B cell (primary cell): Measurements from ENCODE around the gene MAG. TPM values are rescaled to one million over a fixed set of nuclear protein-coding genes. Genes with fewer than 3 reads are reported as not detected.

ENCODE experiments used
- ATAC-seq: fragments of 200-7000 bp; cut with Tn5 transposase; one replicate; pipeline ENCODE4 v1.10.0; 2021; ENCODE audit warnings: low read depth, mild to moderate bottlenecking, moderate number of reproducible peaks, moderate library complexity
- CTCF ChIA-PET: fragments of 350-600 bp; sonication (Branson Sonifier 250); formaldehyde crosslinking; loops from one replicate; lab custom pipeline; 2021; ENCODE audit warnings: antibody characterized with exemption, inconsistent platforms; lab: Charles Lee
- POLR2A ChIA-PET: fragments of 350-600 bp; sonication (Branson Sonifier 250); formaldehyde crosslinking; loops from one replicate; lab custom pipeline; 2021; ENCODE audit warnings: antibody characterized with exemption; lab: Charles Lee
- DNase-seq: peaks from one replicate; pipeline ENCODE4 v3.0.0; 2013
- H2AFZ ChIP-seq: 2 replicates; pipeline ENCODE4 v1.6.1; 2012; ENCODE audit warnings: mild to moderate bottlenecking, low read depth, low read length; ENCODE audit not compliant: insufficient read depth, poor library complexity, severe bottlenecking
- H3K27ac ChIP-seq, 2 donors: 1 replicate in 1 of 2; 2 replicates in 1 of 2; pipeline ENCODE4 v1.5.1; 2012 to 2013; ENCODE audit warnings: low read length in 2 of 2, mild to moderate bottlenecking in 2 of 2, moderate library complexity in 1 of 2
- H3K27me3 ChIP-seq, 4 experiments: fragments of 200-600 bp in 1 of 4; sonication (generic) in 1 of 4; replicated peaks in 1 of 4; 1 replicate in 2 of 4; 2 replicates in 2 of 4; pipeline versions ENCODE4 v1.6.1 to v1.7.0; 2013 to 2016; ENCODE audit warnings: low read length in 3 of 4, mild to moderate bottlenecking in 2 of 4, mixed read lengths in 1 of 4, moderate library complexity in 1 of 4; ENCODE audit not compliant: insufficient read depth in 4 of 4, control insufficient read depth in 3 of 4; ENCODE audit errors: control extremely low read depth in 1 of 4
- H3K36me3 ChIP-seq, 2 experiments: replicated peaks in 1 of 2; 1 replicate in 1 of 2; 2 replicates in 1 of 2; pipeline versions ENCODE4 v1.6.1 to v1.7.1; 2013; ENCODE audit warnings: low read length in 1 of 2; ENCODE audit not compliant: insufficient read depth in 2 of 2, control insufficient read depth in 1 of 2; ENCODE audit errors: control extremely low read depth in 1 of 2, extremely low read depth in 1 of 2
- H3K4me1 ChIP-seq, 2 donors: fragments of 200-600 bp in 1 of 2; sonication (generic) in 1 of 2; 1 replicate in 1 of 2; 2 replicates in 1 of 2; pipeline versions ENCODE4 v1.5.1 to v1.6.1; 2013 to 2017; ENCODE audit warnings: low read length in 2 of 2; ENCODE audit not compliant: control insufficient read depth in 2 of 2, insufficient read depth in 2 of 2
- H3K4me2 ChIP-seq: replicated peaks from 2 replicates; pipeline ENCODE3; 2012; ENCODE audit warnings: mild to moderate bottlenecking, low read depth, low read length; ENCODE audit not compliant: poor library complexity, severe bottlenecking
- H3K4me3 ChIP-seq, 5 experiments: fragments of 200-600 bp in 1 of 5; sonication (generic) in 1 of 5; 1 replicate in 3 of 5; 2 replicates in 2 of 5; pipeline versions ENCODE4 v1.5.1 to v1.7.0; 2011 to 2016; ENCODE audit warnings: low read length in 4 of 5, mild to moderate bottlenecking in 4 of 5, low read depth in 2 of 5, control low read depth in 1 of 5, moderate library complexity in 1 of 5; ENCODE audit not compliant: insufficient read depth in 1 of 5; ENCODE audit errors: control extremely low read depth in 1 of 5, extremely low read depth in 1 of 5
- H3K79me2 ChIP-seq: fragments of 200-600 bp; sonication (generic); one replicate; pipeline ENCODE4 v1.6.0; 2016; ENCODE audit warnings: low read length; ENCODE audit not compliant: control insufficient read depth, insufficient read depth
- H3K9ac ChIP-seq: fragments of 200-600 bp; sonication (generic); 2 replicates; pipeline ENCODE4 v1.6.1; 2017; ENCODE audit warnings: mild to moderate bottlenecking, low read length, moderate library complexity
- H3K9me3 ChIP-seq, 3 donors: one replicate each; pipeline versions ENCODE4 v1.6.1 to v1.7.1; 2013; ENCODE audit warnings: low read length in 2 of 3; ENCODE audit not compliant: control insufficient read depth in 2 of 3, insufficient read depth in 1 of 3; ENCODE audit errors: control extremely low read depth in 1 of 3
- H4K20me1 ChIP-seq: 2 replicates; pipeline ENCODE4 v1.6.0; 2012; ENCODE audit warnings: mild to moderate bottlenecking, low read length; ENCODE audit not compliant: insufficient read depth, control insufficient read depth, poor library complexity, severe bottlenecking
- H3K27ac Mint-ChIP-seq: one replicate; pipeline ENCODE4 v1.8.0; 2021; ENCODE audit warnings: mixed read lengths
- H3K27me3 Mint-ChIP-seq: one replicate; pipeline ENCODE4 v1.8.0; 2021; ENCODE audit warnings: mixed read lengths
- H3K4me1 Mint-ChIP-seq: one replicate; pipeline ENCODE4 v1.8.0; 2021; ENCODE audit warnings: mixed read lengths
- H3K4me3 Mint-ChIP-seq: one replicate; pipeline ENCODE4 v1.8.0; 2021; ENCODE audit warnings: mixed read lengths
- H3K9me3 Mint-ChIP-seq: one replicate; pipeline ENCODE4 v1.8.0; 2022; ENCODE audit warnings: mixed read lengths; ENCODE audit not compliant: insufficient read depth
- CTCF ChIP-seq: fragments of 200-600 bp; IDR thresholded peaks from one replicate; pipeline ENCODE4 v1.8.0; 2022; ENCODE audit warnings: antibody characterized with exemption, mild to moderate bottlenecking
- EZH2 ChIP-seq: IDR thresholded peaks from 2 replicates; pipeline ENCODE4 v1.6.1; 2012; ENCODE audit warnings: borderline replicate concordance, low read depth, mild to moderate bottlenecking, moderate library complexity, low read length; ENCODE audit not compliant: insufficient read depth, poor library complexity, severe bottlenecking
- WGBS: methylation state at CpG from one replicate; pipeline ENCODE4 v1.1.5; 2013; ENCODE audit warnings: missing lambda C conversion rate; ENCODE audit not compliant: insufficient coverage; 5-methylcytosine and 5-hydroxymethylcytosine counted together
- intact Hi-C: fragments of 100-400 bp; cut with micrococcal nuclease; formaldehyde crosslinking; loops from one replicate; pipeline ENCODE4 v1.10.0; 2022
- polyA plus RNA-seq: library from polyadenylated mRNA; depleted of rRNA; stranded (reverse); fragments of >200 nt; gene quantifications from 2 replicates; pipeline ENCODE4 v1.2.3, GENCODE V29; 2012
- total RNA-seq, 2 donors: library from RNA; stranded (reverse); fragments of 120-200 nt in 1 of 2; gene quantifications; 1 replicate in 1 of 2; 2 replicates in 1 of 2; pipeline versions ENCODE4 v1.2.3 to v1.2.4, GENCODE V29; 2013 to 2022

MAG gene
- total and polyA plus RNA-seq, 2 donors (not counting 1 experiment from before 2014, with no cell fraction given): 0.12 to 0.58 TPM

GRCh38 chr19:35310811-35311465 lies 19.0 kb downstream of the MAG start:
- H3K4me2 ChIP-seq: peak overlapping the region; percentile 15
- peaks cover 63% of the 10 kb centered on the region for H3K79me2 ChIP-seq
- WGBS: 97% methylated on average over 6 of the region's 10 CpGs
- H3K4me3 ChIP-seq: no peak overlapping the region
- DNase-seq (no peak), ATAC-seq (no peak)
- H3K4me1 ChIP-seq: peaks cover 39 to 69% of the 10 kb centered on the region in 2 donors
- H4K20me1 ChIP-seq: no peaks in the 10 kb centered on the region
- Mint-ChIP-seq H3K27me3 (no peaks in the 10 kb centered on the region), H3K4me3 (no peak overlapping the region), H3K27ac (no peak overlapping the region), H3K4me1 (peaks cover 57% of the 10 kb centered on the region), H3K9me3 (no peaks in the 10 kb centered on the region)
- H3K27ac ChIP-seq: no peak overlapping the region
- no peaks in the 10 kb centered on the region for H3K27me3 ChIP-seq
- H2AFZ ChIP-seq: no peak overlapping the region
- no peaks in the 10 kb centered on the region for H3K9me3 ChIP-seq
- TF ChIP-seq CTCF (no peak), EZH2 (no peak)
- no peaks in the 10 kb centered on the region for H3K36me3 ChIP-seq
- ChIA-PET POLR2A (no interaction called here), CTCF (interaction anchor here (0.8 to 1.1 kb wide), 2 partner anchors 42 to 184 kb away, joined by 3 to 4 read pairs; no protein-coding TSS in a partner anchor)
- intact Hi-C loops: no loop called here
- H3K9ac ChIP-seq: no peak overlapping the region

GRCh38 chr19:35311901-35312665 lies 20.1 kb downstream of the MAG start:
- H3K27me3 Mint-ChIP-seq: no peaks in the 10 kb centered on the region
- DNase-seq (no peak), ATAC-seq (no peak)
- Histone ChIP-seq H3K79me2 (peaks cover 60% of the 10 kb centered on the region), H2AFZ (peak overlapping the region; percentile 26), H3K4me1 (peaks cover 43 to 71% of the 10 kb centered on the region in 2 donors), H3K9me3 (no peaks in the 10 kb centered on the region), H3K4me2 (no peak overlapping the region), H3K27ac (no peak overlapping the region), H3K9ac (no peak overlapping the region), H4K20me1 (no peaks in the 10 kb centered on the region), H3K4me3 (no peak overlapping the region), H3K36me3 (no peaks in the 10 kb centered on the region), H3K27me3 (no peaks in the 10 kb centered on the region)
- intact Hi-C loops: no loop called here
- no peak for TF ChIP-seq CTCF
- no peak for TF ChIP-seq EZH2
- H3K9me3 Mint-ChIP-seq: no peaks in the 10 kb centered on the region
- H3K4me3 Mint-ChIP-seq: no peak overlapping the region
- ChIA-PET CTCF (interaction anchor here (0.6 to 1.1 kb wide), 2 partner anchors 152 to 183 kb away, joined by 3 to 4 read pairs; no protein-coding TSS in a partner anchor), POLR2A (interaction anchor here (0.7 kb wide), 1 partner anchor 410 kb away, joined by 8 read pairs; no protein-coding TSS in a partner anchor)
- no peak overlapping the region for H3K27ac Mint-ChIP-seq
- WGBS: 84% methylated on average over 17 of the region's 21 CpGs
- peaks cover 57% of the 10 kb centered on the region for H3K4me1 Mint-ChIP-seq
